Hematopoietic multipotent progenitor cell treated with erythropoietin and hydrocortisone succinate and interleukin-3 and kit ligand, for 15 days (in vitro differentiated cells): ENCODE data around the gene GRIK5.
"Not testable (repeated sequence)": the region's sequence is repeated elsewhere in the genome, so short reads cannot be mapped to it uniquely, and the experiment has no call there.

ENCODE experiments used
- DNase-seq: peaks from one replicate; pipeline ENCODE4 v3.0.0-alpha.2; 2015; ENCODE audit warnings: low spot score

GRIK5 gene

GRCh38 chr19:42017040-42017439 lies 53.0 kb downstream of the GRIK5 start:
- DNase-seq: no peak

GRCh38 chr19:42012747-42013146 lies 57.3 kb downstream of the GRIK5 start:
- DNase-seq: not testable (repeated sequence)

- DNase-seq: no peak
Measured at GRCh38 chr19:42010245-42011126, 59.5 kb downstream of the GRIK5 start.

DNA sequence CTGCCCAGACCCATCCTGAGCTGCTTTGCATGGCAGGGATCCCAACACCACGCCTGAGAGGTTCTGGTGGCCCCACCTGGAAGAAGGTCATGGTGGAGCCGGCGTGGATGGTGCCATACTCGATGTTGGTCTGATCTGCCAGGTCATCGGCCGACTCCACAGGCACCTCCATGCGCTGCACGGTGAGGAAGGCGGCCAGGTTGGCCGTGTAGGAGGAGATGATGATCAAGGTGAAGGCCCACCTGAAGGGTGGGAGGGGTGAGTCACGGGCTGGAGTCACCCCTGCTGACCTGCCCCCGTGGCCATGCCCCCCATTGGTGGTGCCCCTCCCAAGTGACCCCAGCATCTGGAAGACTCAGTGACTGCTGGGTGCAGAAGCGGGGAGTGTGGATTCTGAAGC lies 63.4 kb downstream of the GRIK5 start:
- no peak for DNase-seq

DNA sequence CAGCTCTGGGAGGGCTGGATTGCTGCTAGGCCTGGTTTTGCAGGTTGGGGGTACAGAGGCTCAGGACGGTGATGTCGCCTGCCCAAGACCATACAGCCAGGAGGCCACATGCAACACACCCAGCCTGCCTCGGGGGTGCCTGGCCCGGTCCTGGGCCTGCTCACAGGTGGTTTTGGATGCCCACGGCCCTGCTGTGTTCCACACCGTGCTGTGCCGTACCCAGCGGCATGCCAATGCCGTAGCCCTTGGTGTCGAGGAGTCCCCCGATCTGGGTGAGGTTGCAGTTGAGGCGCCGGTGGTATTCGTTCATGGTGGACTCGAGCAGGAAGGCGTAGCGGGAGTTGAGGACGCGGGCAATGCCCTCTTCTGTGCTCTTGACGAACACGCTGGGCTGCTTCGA lies 64.5 kb downstream of the GRIK5 start:
- DNase-seq: no peak

DNA sequence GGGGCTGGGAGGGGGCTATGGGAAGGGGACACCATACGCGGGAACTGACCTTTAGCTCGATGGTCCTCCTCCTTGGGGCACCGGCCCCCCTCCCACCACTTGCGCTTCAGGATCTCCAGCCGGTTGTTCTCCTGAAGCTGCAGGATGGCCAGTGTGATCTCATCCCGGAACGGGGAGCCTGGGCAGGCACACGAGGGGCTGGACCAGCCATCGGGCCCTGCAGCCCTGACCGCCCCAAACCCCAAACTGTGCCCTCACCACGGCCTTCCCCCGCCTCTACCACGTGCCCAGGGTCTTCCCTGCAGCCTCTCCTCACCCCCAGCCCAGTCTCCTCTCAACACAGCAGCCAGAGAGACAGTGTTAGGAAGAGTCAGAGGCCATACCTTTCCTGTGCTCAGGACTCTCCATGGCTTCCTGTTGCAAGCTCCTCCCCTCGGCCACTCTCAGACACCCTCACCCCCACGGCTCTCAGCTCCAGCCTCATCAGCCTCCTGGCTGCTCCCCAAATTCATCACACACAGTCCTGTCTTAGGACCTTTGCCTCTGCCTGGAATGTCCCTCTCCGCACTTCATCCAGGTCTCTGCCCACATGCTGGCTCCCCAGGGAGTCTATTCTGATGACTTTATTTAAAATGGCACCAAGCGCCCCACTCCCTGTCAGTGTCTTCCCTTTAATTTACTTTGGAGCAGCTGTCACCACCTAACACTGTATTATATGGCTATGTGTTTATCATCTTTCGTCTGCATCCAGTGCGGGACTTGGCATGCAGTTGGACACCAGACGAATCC lies 66.3 kb downstream of the GRIK5 start:
- no peak for DNase-seq

GRCh38 chr19:41999878-42000208 lies 70.2 kb downstream of the GRIK5 start:
- DNase-seq: no peak

DNA sequence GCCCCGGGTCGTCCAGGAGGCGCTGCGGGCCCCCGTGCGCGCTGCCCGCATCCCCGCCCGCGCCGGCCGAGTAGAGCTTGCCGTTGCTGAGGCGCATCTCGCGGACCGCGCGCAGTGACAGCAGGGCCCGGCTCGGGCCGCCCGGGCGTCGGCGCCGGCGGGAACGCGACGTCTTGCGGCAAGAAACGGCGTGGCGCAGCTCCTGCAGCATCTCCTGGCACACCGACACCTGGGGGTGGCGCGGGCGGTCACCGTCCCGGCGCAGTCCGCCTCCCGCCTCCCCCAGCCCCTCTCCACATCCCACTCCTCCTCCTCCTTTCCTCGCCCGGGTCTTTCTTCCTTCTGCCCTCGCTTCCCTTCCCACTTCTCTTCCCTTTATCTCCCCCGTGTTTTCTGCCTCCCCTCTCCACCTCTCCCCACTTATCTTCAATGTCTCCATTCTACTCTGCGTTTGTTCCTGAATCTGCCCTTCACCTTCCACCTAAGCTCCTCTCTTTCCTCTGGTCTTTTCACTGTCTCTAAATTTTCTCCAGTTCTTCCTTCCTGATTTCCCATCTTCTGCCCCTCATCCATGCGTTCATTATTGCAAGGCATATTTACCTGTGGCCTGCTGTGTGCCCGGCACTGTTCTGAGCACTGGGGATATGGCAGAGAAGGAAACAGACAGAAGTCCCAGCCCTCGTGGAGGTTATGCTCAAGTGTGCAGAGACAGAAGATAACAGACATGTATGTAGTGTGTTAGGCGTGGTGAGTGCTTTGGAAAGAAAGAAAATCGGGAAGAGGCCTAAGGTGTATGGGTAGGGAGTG lies 70.7 kb downstream of the GRIK5 start:
- no peak for DNase-seq

DNA sequence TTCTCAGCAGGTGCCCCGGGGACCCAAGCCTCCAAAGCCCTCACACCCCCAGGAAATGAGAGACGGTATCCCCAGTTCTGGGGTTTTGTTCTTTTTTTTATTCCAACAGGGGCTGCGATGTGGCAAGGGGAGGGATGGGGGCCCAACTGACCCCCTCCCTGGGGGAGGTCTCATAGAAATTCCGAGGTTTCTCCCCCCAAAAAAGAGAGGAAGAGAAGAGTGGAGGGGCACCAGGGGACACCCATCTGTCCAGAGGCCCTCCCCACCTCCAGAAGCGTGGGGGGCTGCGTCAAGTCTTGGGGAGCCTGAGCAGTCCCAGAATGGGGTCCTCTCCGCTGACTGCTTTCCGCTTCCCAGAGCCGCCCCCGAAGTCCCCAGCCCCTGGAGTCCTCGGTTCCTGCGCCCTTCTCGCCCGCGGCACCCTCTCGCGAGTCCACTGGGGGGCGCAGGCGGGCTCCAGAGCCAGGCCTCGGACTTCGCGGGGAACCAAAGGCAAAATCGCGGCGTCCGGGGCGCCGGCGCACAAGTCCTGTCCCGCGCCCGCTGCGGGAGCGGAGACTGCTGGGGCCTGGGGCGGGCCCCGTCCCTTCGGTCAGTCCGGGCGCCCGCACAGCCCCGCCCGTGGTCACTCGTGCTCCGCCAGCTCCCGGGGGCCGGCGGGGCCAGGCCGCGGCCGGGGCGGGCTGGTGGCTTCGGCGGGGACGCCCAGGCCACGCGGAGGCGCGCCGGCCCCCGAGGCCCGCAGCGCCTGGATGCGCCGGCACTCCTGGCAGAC lies 71.6 kb downstream of the GRIK5 start:
- no peak for DNase-seq

DNA sequence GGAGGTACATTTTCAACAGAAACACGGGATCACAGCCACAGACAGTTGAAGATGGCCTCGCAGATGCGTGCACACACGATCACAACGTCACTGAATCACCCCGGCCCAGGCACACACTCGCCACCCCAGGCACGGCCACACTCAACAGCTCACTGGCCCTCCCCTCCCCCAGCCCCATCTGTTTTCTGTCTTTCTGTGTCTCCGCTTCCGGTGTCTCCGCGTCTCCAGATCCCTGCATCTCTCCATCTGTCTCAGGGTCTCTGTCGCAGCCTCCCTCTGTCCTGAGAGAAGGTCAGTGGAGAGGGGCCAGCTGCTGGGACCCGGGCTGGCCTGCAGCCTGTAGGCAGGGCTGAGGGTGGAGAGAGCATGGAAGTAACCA lies 72.2 kb downstream of the GRIK5 start:
- DNase-seq: no peak

GRCh38 chr19:41997121-41997850 lies 72.7 kb downstream of the GRIK5 start:
- DNase-seq: no peak

DNA sequence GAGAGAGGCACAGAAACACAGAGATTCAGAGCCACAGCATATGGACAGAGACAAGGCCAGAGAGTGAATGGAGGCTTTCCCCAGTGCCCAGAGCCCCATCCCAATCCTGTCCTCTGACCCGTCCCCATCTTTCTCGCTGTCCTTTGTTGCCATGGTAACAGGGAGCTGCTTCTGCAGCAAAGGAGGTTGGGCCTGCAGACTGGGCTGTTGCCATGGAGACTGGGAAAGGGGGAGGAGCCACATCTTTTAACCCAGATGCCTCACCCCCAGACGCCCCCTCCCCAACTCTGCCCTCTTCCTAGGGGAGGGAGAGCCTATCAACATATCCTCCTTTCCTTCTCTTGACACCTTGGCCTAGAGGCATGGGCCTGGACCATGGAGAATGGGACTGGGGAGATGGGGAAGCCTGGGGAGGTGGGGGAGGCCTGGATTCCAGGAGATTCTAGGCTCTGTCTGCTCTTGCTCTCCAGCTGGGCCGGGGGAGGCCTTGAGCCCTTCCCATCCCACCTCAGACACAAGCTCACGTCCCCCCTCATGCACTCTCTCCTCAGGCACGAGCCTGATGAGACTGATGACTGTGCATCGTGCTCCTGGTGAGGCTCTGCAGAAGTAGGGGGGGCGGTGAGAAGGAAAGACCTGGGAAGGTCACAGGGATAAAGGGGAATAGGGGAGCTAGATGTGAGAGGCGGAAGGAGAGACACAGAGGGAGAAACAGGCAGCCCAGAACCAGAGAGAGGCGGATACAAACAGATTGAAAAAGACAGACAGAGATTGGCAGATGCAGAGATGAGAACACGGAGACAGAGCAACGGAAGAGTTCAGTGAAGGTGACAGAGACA lies 73.8 kb downstream of the GRIK5 start:
- no peak for DNase-seq

GRCh38 chr19:41994994-41995958 lies 74.7 kb downstream of the GRIK5 start:
- DNase-seq: no peak

DNA sequence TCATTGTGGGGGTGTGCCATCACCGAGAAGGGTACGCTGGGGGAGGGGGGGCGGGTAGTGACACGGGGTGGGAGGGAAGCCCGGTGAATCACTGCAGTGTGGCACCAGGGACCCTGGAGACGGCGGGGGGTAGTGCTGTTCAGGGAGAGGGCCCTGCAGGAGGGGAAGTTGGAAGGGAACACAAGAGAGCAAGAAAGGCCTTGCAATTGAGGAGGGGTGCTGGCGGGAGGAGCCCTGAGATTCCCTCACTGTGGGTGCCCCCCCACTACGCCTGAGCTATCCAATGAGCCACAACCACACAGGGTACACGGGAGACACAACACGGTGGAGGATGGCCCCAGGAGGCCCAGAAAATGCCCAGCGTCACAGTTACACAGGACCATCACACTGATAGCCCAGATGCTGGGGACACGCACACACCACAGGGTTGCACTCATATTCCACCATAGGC lies 75.5 kb downstream of the GRIK5 start:
- DNase-seq: no peak

DNA sequence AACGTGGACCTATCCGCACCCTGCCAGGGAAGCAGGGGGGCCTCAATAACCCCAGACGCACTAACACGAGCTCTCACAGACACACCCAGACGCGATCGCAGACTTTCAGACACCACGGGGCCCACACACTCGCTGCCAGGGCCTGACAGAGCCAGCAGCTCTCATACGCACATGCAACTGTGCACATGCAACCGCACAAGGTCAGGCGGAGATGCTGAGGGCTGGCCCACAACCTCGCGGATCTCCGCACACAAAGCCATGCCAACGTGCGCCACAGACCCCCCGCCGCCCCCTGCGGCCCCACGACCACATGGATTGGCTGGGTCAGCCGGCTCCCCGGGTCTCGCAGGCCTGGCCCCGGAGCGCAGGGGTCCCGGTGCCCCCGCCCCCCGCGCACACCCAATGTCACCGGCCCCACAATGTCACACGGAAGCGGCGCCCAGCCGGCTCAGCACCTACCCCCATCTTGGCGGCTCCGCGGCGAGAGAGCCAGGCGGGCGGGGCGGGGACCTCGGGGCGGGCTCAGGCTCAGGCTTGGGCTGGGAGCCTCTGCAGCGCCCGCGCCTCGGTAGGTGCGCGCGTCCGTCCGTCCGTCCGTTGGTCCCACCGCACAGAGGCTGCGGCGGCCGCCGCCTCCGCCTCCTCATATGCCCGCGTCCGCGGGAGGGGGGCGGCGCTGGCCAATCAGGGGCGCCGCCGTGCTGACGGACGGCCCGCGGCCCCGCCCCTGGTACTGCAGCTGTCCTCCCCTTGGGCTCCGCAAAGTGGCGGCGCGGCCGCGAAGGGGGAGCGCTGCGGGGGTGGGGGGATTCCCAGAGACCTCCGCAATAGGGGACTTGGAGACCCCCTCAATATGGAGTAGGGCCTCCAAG lies 76.2 kb downstream of the GRIK5 start, which contains the start of gene ATP1A3:
ATP1A3 (minus strand) TSS at position 619 of the 872 bp plus-strand sequence; CDS start at position 465, 154 bp downstream.
- DNase-seq: peak; percentile 29

DNA sequence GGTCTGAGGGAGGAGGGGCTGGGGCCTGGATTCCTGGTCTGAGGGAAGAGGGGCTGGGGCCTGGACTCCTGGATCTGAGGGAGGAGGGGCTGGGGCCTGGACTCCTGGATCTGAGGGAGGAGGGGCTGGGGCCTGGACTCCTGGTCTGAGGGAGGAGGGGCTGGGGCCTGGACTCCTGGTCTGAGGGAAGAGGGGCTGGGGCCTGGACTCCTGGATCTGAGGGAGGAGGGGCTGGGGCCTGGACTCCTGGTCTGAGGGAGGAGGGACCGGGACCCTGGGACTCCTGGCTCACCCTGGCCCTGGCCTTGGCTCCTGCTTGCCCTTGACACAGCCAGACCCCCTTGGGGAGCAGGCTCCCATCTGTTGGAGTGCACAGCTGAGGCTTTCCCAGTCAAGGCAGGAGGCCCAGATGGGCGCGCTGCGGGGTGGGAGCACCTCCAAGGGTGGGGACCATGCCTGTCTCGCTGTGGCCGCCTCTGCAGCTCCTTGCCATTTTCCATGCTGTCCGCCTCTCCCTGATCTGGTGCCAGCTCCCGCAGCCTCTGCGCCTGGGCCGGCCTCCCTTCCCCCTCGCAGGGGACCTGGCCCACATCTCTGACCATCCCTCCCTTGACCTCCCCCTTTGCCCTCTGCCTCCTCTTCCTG lies 78.0 kb downstream of the GRIK5 start:
- not testable (repeated sequence) for DNase-seq

DNA sequence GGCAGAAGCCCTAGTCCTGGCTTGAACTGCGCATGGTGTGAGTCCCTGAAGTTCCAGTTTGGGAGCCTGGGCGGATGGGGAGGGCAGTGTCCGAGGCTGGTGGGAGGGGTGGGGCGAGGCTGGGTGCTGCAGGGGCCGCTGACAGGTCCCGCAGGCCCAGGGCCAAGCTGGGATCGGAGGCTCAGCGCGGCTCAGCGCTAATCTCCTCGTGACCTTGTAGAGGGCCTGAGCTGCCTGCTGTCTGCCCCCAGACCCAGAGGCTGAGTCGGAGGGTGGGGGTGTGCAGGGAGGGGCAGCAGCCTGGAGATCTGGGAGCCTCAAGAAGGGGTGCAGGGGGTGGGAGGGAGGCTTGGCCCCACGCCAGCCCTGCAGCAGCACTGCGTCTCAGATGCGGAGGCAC lies 79.0 kb downstream of the GRIK5 start:
- no peak for DNase-seq
